MM.1S (cell line): Measurements from ENCODE around the gene GBGT1.

Experiments used
- EZH2 ChIP-seq: fragments of 300-600 bp; sonication (generic); optimal IDR thresholded peaks from 2 replicates; pipeline ENCODE3; 2017; ENCODE audit warnings: low read depth, mild to moderate bottlenecking, antibody characterized with exemption, low read length, mixed read lengths
- EZH2phosphoT487 ChIP-seq: fragments of 300-600 bp; sonication (generic); IDR thresholded peaks from 2 replicates; pipeline ENCODE4 v1.6.1; 2018; ENCODE audit warnings: antibody characterized with exemption, low read length
- TF ChIP-seq, protein P1 (sequence below): fragments of 300-600 bp; sonication (generic); IDR thresholded peaks from 2 replicates; pipeline ENCODE4 v1.5.1; 2016; ENCODE audit warnings: antibody characterized with exemption, low read length, mixed read lengths

GRCh38 chr9:133182151-133182550 lies 18.4 kb upstream of the GBGT1 start:
- TF ChIP-seq, protein P1, sequence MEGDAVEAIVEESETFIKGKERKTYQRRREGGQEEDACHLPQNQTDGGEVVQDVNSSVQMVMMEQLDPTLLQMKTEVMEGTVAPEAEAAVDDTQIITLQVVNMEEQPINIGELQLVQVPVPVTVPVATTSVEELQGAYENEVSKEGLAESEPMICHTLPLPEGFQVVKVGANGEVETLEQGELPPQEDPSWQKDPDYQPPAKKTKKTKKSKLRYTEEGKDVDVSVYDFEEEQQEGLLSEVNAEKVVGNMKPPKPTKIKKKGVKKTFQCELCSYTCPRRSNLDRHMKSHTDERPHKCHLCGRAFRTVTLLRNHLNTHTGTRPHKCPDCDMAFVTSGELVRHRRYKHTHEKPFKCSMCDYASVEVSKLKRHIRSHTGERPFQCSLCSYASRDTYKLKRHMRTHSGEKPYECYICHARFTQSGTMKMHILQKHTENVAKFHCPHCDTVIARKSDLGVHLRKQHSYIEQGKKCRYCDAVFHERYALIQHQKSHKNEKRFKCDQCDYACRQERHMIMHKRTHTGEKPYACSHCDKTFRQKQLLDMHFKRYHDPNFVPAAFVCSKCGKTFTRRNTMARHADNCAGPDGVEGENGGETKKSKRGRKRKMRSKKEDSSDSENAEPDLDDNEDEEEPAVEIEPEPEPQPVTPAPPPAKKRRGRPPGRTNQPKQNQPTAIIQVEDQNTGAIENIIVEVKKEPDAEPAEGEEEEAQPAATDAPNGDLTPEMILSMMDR = no peak
- no peak for TF ChIP-seq EZH2
- TF ChIP-seq EZH2phosphoT487 = no peak
